ENCODE measurements around the gene STUM. TPM values are rescaled to one million over a fixed set of nuclear protein-coding genes. Genes with fewer than 3 reads are reported as not detected.

Gene STUM
- total RNA-seq, 1 experiment from 2014 or later: 0.37 TPM

DNA sequence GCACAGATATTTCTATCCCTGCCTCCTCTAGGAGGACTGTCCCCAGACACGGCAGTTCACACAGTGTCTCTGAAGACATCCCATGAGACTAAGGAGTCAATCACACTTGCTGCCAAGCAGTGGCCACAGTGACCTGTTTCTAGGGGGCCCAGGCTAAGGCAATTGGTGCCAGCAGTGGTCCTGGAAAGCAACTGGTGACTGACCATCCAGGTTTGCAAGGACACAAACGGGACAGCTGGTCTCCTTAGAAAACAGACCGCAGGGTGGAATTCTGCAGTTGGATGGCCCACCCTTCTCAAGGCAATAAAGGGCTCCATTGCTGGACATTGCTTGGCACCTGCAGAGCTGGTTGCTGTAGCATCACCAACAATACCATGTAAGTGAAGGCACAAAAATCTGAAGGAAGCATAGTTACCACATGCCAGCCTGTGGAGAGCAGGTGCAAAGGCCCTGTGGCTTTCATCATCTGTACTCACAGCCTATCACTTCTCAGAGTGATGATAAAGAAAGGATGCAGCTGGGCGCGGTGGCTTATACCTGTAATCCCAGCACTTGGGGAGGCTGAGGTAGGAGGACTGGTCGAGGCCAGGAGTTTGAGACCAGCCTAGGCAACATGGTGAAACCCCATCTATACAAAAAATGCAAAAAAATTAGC, 81.5 kb downstream of the STUM start:
- no TSS peak for BruUV-seq (replicated peaks)
- intact Hi-C loops (cut with micrococcal nuclease): no loop called here
- no peak overlapping the region for H3K4me3 Mint-ChIP-seq (ENCODE audit: unreplicated experiment)
- no peaks in the 10 kb centered on the region for H3K9me3 Mint-ChIP-seq (ENCODE audit: unreplicated experiment)
- peaks cover 6% of the 10 kb centered on the region for H3K36me3 Mint-ChIP-seq (ENCODE audit: insufficient read depth, unreplicated experiment)
- no peak overlapping the region for H3K27ac Mint-ChIP-seq (ENCODE audit: low read depth, unreplicated experiment)
- ChIA-PET POLR2A (interaction anchor here (1.5 kb wide), 1 partner anchor 81 kb away, joined by 3 read pairs; the partner anchor contains the start of gene STUM), CTCF (interaction anchor here (0.6 to 16.7 kb wide), 5 partner anchors 83 to 206 kb away, joined by 3 to 342 read pairs (median 6); partner anchors contain the start of gene STUM)
- TF ChIP-seq, protein P1, sequence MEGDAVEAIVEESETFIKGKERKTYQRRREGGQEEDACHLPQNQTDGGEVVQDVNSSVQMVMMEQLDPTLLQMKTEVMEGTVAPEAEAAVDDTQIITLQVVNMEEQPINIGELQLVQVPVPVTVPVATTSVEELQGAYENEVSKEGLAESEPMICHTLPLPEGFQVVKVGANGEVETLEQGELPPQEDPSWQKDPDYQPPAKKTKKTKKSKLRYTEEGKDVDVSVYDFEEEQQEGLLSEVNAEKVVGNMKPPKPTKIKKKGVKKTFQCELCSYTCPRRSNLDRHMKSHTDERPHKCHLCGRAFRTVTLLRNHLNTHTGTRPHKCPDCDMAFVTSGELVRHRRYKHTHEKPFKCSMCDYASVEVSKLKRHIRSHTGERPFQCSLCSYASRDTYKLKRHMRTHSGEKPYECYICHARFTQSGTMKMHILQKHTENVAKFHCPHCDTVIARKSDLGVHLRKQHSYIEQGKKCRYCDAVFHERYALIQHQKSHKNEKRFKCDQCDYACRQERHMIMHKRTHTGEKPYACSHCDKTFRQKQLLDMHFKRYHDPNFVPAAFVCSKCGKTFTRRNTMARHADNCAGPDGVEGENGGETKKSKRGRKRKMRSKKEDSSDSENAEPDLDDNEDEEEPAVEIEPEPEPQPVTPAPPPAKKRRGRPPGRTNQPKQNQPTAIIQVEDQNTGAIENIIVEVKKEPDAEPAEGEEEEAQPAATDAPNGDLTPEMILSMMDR (IDR thresholded peaks at IDR 0.05; ENCODE audit: unreplicated experiment): no peak
- no peaks in the 10 kb centered on the region for H3K27me3 Mint-ChIP-seq (ENCODE audit: insufficient read depth, unreplicated experiment)
- no peak for DNase-seq (ENCODE audit: unreplicated experiment)
- H3K4me1 Mint-ChIP-seq (ENCODE audit: insufficient read depth, unreplicated experiment): peaks cover 35% of the 10 kb centered on the region

GRCh38 chr1:226630592-226630991, 82.0 kb downstream of the STUM start:
- intact Hi-C loops (cut with micrococcal nuclease): no loop called here
- peaks cover 35% of the 10 kb centered on the region for H3K4me1 Mint-ChIP-seq (ENCODE audit: insufficient read depth, unreplicated experiment)
- DNase-seq (ENCODE audit: unreplicated experiment): no peak
- BruUV-seq (replicated peaks): no TSS peak
- peaks cover 6% of the 10 kb centered on the region for H3K36me3 Mint-ChIP-seq (ENCODE audit: insufficient read depth, unreplicated experiment)
- no peaks in the 10 kb centered on the region for H3K27me3 Mint-ChIP-seq (ENCODE audit: insufficient read depth, unreplicated experiment)
- TF ChIP-seq, protein P1 (IDR thresholded peaks at IDR 0.05; ENCODE audit: unreplicated experiment): no peak
- ChIA-PET POLR2A (interaction anchor here (1.5 kb wide), 1 partner anchor 82 kb away, joined by 3 read pairs; the partner anchor contains the start of gene STUM), CTCF (interaction anchor here (0.6 to 16.7 kb wide), 7 partner anchors 18 to 813 kb away, joined by 3 to 342 read pairs (median 5); partner anchors contain the start of gene STUM)
- H3K27ac Mint-ChIP-seq (ENCODE audit: low read depth, unreplicated experiment): no peak overlapping the region
- no peak overlapping the region for H3K4me3 Mint-ChIP-seq (ENCODE audit: unreplicated experiment)
- H3K9me3 Mint-ChIP-seq (ENCODE audit: unreplicated experiment): no peaks in the 10 kb centered on the region

DNA sequence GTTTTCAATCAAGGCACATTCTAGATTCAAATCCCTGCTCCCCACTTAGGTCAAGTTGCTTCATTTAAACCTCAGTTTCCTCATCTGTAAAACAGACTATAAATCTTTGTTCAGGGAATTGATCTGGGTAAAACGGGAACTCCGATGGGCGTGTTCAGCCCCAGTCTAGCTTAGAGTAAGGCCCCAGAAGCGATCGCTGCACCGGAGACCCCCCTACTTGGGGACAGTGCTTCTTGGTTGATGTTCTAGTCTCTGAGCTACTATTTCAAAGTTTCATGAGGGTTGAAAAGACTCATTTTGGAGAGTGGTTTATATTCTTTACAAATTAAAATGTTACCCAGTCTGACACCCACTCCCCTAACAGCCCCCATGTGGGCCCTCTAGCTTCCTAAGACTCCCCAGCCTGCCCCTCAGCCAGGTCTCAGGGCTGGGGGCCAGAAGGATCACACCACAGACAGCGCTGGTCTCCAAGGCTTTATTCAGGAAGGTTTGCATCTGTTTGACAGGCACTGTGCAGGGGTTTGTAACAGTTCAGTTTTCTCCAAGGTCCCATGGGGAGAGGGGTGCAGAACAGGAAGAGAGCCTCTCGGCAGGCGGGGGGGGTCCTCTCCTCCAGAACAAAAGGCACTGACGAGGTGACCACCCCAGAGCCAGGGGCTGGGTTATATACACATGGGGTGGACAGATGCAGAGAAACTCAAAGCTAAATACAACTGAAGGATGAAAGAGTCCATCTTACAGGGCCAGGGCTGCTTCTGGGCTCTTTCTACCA, 82.9 kb downstream of the STUM start:
- H3K9me3 Mint-ChIP-seq (ENCODE audit: unreplicated experiment): no peaks in the 10 kb centered on the region
- H3K36me3 Mint-ChIP-seq (ENCODE audit: insufficient read depth, unreplicated experiment): no peaks in the 10 kb centered on the region
- ChIA-PET POLR2A (interaction anchor here (0.5 to 1.5 kb wide), 4 partner anchors 72 to 309 kb away, joined by 3 to 4 read pairs (median 3); partner anchors contain the start of genes COQ8A and STUM), CTCF (interaction anchor here (0.6 to 16.7 kb wide), 11 partner anchors 11 to 812 kb away, joined by 3 to 342 read pairs (median 5); partner anchors contain the start of gene STUM)
- TF ChIP-seq, protein P1 (IDR thresholded peaks at IDR 0.05; ENCODE audit: unreplicated experiment): no peak
- no peak overlapping the region for H3K4me3 Mint-ChIP-seq (ENCODE audit: unreplicated experiment)
- H3K27me3 Mint-ChIP-seq (ENCODE audit: insufficient read depth, unreplicated experiment): no peaks in the 10 kb centered on the region
- peaks cover 28% of the 10 kb centered on the region for H3K4me1 Mint-ChIP-seq (ENCODE audit: insufficient read depth, unreplicated experiment)
- BruUV-seq (replicated peaks): no TSS peak
- intact Hi-C loops (cut with micrococcal nuclease): no loop called here
- H3K27ac Mint-ChIP-seq (ENCODE audit: low read depth, unreplicated experiment): peak overlapping the region; percentile 29
- DNase-seq (ENCODE audit: unreplicated experiment): no peak
